Parathyroid adenoma (tissue), 2 donors: ENCODE data around the gene SCN5A.

Experiments used
- H2AFZ ChIP-seq: fragments of 300-600 bp; sonication (generic); one replicate; pipeline ENCODE4 v1.7.0; 2017; ENCODE audit warnings: antibody characterized with exemption, mild to moderate bottlenecking
- H3K27ac ChIP-seq: fragments of 300-600 bp; sonication (generic); one replicate; pipeline ENCODE4 v1.7.0; 2017
- H3K27me3 ChIP-seq: fragments of 300-600 bp; sonication (generic); one replicate; pipeline ENCODE4 v1.7.0; 2017; ENCODE audit warnings: low read length; ENCODE audit not compliant: control insufficient read depth, insufficient read depth
- H3K36me3 ChIP-seq: fragments of 300-600 bp; sonication (generic); one replicate; pipeline ENCODE4 v1.7.0; 2017; ENCODE audit warnings: low read length; ENCODE audit not compliant: control insufficient read depth, insufficient read depth
- H3K4me1 ChIP-seq: fragments of 300-600 bp; sonication (generic); one replicate; pipeline ENCODE4 v1.7.0; 2017; ENCODE audit warnings: control low read depth
- H3K4me2 ChIP-seq: fragments of 300-600 bp; sonication (generic); one replicate; pipeline ENCODE4 v1.7.0; 2017; ENCODE audit warnings: low read length
- H3K4me3 ChIP-seq: fragments of 300-600 bp; sonication (generic); one replicate; pipeline ENCODE4 v1.7.0; 2017; ENCODE audit warnings: low read depth, low read length
- H3K79me2 ChIP-seq: fragments of 300-600 bp; sonication (generic); one replicate; pipeline ENCODE4 v1.7.0; 2017; ENCODE audit warnings: control low read depth
- H3K9ac ChIP-seq: fragments of 300-600 bp; sonication (generic); one replicate; pipeline ENCODE4 v1.7.0; 2017; ENCODE audit warnings: mild to moderate bottlenecking
- H3K9me3 ChIP-seq: fragments of 300-600 bp; sonication (generic); one replicate; pipeline ENCODE4 v1.7.0; 2017; ENCODE audit warnings: low read length; ENCODE audit not compliant: control insufficient read depth
- TF ChIP-seq, protein P1 (sequence below): fragments of 300-600 bp; sonication (generic); IDR thresholded peaks from one replicate; pipeline ENCODE4 v1.7.0; 2017; ENCODE audit warnings: antibody characterized with exemption, mild to moderate bottlenecking
- donor health status: primary hyperparathyroidism.

SCN5A gene

DNA sequence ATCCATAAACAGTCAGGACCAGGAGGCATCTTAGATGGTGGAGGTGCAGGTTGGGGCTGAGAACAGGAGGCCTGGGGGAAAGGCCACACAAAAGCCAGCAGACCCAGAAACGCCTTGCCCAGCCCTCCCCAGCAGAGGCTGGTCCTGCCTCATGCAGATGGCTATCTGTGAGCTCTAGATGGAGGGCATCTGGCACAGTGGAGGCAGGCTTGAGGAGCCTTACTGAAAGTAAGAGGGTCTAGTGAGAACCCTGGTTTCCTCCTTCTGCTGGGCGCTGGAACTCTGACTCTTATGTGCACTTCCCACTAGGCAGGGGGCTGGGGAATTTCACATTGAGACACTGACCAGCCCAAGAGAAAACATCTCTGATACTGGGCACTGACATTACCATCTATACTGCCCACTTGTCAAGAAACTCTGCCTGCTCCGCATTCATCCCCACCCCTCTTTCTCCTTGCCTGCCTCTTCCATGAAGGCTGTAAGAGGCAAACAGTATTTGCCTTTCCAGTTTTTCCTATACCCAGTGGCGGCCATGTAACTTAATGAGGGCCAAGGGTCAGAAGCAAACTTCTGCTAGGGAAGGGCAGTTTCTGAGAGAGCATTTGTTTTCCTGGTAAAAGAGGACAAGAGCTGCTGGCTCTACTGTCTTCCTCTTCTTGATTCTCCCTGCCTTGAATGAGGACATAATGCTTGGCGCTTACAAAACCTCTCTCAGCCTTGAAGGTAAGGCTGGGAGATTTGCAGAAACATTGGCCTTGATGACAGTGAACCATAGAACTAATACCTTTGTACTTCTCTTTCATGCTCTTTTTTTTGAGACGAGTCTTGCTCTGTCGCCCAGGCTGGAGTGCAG lies 4.4 kb upstream of the SCN5A start:
- TF ChIP-seq, protein P1, sequence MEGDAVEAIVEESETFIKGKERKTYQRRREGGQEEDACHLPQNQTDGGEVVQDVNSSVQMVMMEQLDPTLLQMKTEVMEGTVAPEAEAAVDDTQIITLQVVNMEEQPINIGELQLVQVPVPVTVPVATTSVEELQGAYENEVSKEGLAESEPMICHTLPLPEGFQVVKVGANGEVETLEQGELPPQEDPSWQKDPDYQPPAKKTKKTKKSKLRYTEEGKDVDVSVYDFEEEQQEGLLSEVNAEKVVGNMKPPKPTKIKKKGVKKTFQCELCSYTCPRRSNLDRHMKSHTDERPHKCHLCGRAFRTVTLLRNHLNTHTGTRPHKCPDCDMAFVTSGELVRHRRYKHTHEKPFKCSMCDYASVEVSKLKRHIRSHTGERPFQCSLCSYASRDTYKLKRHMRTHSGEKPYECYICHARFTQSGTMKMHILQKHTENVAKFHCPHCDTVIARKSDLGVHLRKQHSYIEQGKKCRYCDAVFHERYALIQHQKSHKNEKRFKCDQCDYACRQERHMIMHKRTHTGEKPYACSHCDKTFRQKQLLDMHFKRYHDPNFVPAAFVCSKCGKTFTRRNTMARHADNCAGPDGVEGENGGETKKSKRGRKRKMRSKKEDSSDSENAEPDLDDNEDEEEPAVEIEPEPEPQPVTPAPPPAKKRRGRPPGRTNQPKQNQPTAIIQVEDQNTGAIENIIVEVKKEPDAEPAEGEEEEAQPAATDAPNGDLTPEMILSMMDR = no peak
- Histone ChIP-seq H3K27ac (no peak overlapping the region), H2AFZ (no peak overlapping the region), H3K4me2 (no peak overlapping the region), H3K9me3 (no peaks in the 10 kb centered on the region), H3K27me3 (no peaks in the 10 kb centered on the region), H3K4me3 (no peak overlapping the region), H3K4me1 (no peaks in the 10 kb centered on the region), H3K9ac (no peak overlapping the region), H3K79me2 (no peaks in the 10 kb centered on the region), H3K36me3 (no peaks in the 10 kb centered on the region)

DNA sequence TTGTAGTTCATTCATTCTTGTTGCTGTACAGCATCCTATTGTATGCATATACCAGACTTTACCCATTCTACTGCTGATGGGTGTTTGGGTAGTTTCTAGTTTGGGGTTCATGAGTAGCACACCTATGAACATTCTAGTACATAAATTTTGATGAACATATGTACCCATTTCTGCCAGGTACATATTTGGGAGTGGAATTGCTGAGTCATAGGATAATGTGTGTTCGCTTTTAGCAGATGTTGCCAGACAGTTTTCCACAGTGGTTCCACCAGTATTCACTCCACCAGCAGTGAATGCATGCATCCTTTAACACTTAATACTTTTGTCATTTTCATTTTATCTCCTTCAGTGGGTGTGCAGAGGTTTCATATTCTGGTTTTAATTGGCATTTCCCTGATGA lies 3.4 kb upstream of the SCN5A start:
- Histone ChIP-seq H3K9ac (no peak overlapping the region), H3K4me2 (no peak overlapping the region), H2AFZ (no peak overlapping the region), H3K4me1 (no peaks in the 10 kb centered on the region), H3K27me3 (no peaks in the 10 kb centered on the region), H3K36me3 (no peaks in the 10 kb centered on the region), H3K79me2 (no peaks in the 10 kb centered on the region), H3K27ac (no peak overlapping the region), H3K4me3 (no peak overlapping the region), H3K9me3 (no peaks in the 10 kb centered on the region)
- TF ChIP-seq, protein P1 = no peak

DNA sequence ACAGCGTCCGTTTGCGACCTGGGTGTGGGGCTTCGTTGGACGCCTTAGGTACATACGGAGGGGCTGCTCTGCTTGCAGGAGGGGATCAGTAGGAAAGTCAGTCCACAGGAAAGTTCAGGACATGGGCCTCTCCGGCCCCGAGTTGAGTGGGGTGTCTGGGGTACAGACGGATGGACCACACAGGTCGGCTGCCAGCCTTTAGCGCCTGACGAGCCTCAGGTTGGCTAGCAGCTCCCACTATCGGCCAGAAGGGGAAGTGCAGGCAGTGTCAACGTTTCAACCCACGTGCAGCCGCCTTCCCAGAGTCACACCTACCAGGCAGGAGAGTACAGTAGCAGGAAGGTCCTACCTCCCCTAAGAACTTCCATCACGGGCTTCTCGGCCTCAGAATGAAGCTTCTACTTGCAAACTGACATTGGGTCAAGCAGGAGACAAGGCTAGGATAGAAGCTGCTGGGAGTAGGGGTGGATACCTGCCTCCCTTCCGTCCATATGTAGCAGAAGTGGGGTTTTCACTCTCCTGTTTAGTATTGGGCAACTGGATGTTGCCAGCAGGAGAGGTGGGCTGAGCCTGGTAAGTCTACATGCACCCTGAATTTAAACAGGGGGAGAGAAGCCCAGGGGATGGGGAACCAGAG lies 1.8 kb upstream of the SCN5A start:
- Histone ChIP-seq H3K9ac (no peak overlapping the region), H2AFZ (peak overlapping the region; percentile 64), H3K27me3 (no peaks in the 10 kb centered on the region), H3K4me2 (peak overlapping the region; percentile 14), H3K79me2 (no peaks in the 10 kb centered on the region), H3K4me1 (no peaks in the 10 kb centered on the region), H3K4me3 (no peak overlapping the region), H3K27ac (no peak overlapping the region), H3K9me3 (no peaks in the 10 kb centered on the region), H3K36me3 (no peaks in the 10 kb centered on the region)
- TF ChIP-seq, protein P1 = peak; percentile 96

DNA sequence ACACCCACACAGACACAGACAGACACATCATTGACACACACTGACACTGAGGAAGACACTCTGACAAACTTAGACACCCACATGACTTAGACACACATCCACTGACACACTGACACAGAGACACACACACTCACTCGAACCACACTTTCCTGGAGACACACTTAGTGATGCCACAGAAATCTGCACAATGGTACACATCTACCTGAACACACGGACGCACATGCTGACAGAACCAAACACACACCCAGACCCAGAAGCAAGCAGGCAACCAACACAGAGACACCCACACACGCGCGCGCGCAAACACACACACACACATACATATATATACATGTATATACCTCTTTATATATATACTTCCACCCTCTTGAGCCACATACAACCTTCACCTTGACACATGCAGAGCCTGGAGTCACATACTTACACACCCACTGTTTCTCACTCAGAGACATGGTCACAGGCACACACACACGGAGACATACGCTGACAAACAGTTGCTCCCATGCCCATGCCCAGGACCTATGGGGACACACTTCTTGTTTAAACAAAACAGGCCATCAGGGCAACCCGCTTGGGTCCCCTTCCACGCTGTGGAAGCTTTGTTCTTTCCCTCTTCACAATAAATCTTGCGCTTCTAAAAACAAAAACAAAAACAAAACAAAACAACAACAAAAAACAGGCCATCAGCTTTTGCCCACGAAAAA lies 913 bp upstream of the SCN5A start:
- TF ChIP-seq, protein P1 = no peak
- H2AFZ ChIP-seq = peak overlapping the region; percentile 64
- no peaks in the 10 kb centered on the region for H3K4me1 ChIP-seq
- no peaks in the 10 kb centered on the region for H3K9me3 ChIP-seq
- H3K4me2 ChIP-seq = no peak overlapping the region
- no peaks in the 10 kb centered on the region for H3K36me3 ChIP-seq
- H3K4me3 ChIP-seq = no peak overlapping the region
- no peaks in the 10 kb centered on the region for H3K79me2 ChIP-seq
- no peak overlapping the region for H3K27ac ChIP-seq
- H3K27me3 ChIP-seq = no peaks in the 10 kb centered on the region
- no peak overlapping the region for H3K9ac ChIP-seq
